OCI-LY7 (cell line): ENCODE data around the gene GNAL. TPM values are rescaled to one million over a fixed set of nuclear protein-coding genes. Genes with fewer than 3 reads are reported as not detected.

Experiments used
- BruUV-seq: library from RNA; stranded (reverse); fragments of 400-500 nt; replicated peaks from 2 replicates; lab custom pipeline; 2021; lab: Mats Ljungman, UMichigan
- CTCF ChIA-PET: fragments of 300-600 bp; sonication (Branson Sonifier 250); formaldehyde crosslinking; loops from one replicate; lab custom pipeline; 2022; ENCODE audit warnings: antibody characterized with exemption; ENCODE audit not compliant: unreplicated experiment; lab: Charles Lee
- POLR2A ChIA-PET: fragments of 300-600 bp; sonication (Branson Sonifier 250); formaldehyde crosslinking; loops from one replicate; lab custom pipeline; 2022; ENCODE audit warnings: antibody characterized with exemption; lab: Charles Lee
- DNase-seq: peaks from one replicate; pipeline ENCODE4 v3.0.0-alpha.2; 2015; ENCODE audit warnings: low spot score
- H2AFZ ChIP-seq: fragments of 200-600 bp; sonication (generic), shearing (Covaris generic); 2 replicates; pipeline ENCODE4 v1.6.1; 2014; ENCODE audit warnings: mild to moderate bottlenecking, antibody characterized with exemption, low read length, moderate library complexity
- H3K27ac ChIP-seq: fragments of 200-600 bp; sonication (generic); 2 replicates; pipeline ENCODE4 v1.5.1; 2014; ENCODE audit warnings: mixed run types, low read depth, mild to moderate bottlenecking, moderate library complexity, low read length, inconsistent platforms; ENCODE audit not compliant: poor library complexity, severe bottlenecking
- H3K36me3 ChIP-seq: fragments of 200-600 bp; sonication (generic); 2 replicates; pipeline ENCODE4 v1.6.1; 2014; ENCODE audit warnings: mild to moderate bottlenecking, antibody characterized with exemption, low read length, moderate library complexity, mixed read lengths; ENCODE audit not compliant: insufficient read depth
- H3K4me1 ChIP-seq: fragments of 200-600 bp; sonication (generic); 2 replicates; pipeline ENCODE4 v1.5.1; 2014; ENCODE audit warnings: mild to moderate bottlenecking, low read length; ENCODE audit not compliant: insufficient read depth, poor library complexity, severe bottlenecking
- H3K4me2 ChIP-seq: fragments of 200-600 bp; sonication (generic); 2 replicates; pipeline ENCODE4 v1.6.1; 2014; ENCODE audit warnings: mild to moderate bottlenecking, low read length
- H3K4me3 ChIP-seq: fragments of 200-600 bp; sonication (generic); 2 replicates; pipeline ENCODE4 v1.5.1; 2014; ENCODE audit warnings: mild to moderate bottlenecking, low read depth, low read length; ENCODE audit not compliant: poor library complexity, severe bottlenecking
- H3K79me2 ChIP-seq: fragments of 200-600 bp; sonication (generic); 2 replicates; pipeline ENCODE4 v1.6.1; 2016; ENCODE audit warnings: low read depth, mild to moderate bottlenecking, low read length, moderate library complexity, mixed read lengths; ENCODE audit not compliant: insufficient read depth
- H3K9me2 ChIP-seq: fragments of 200-600 bp; sonication (generic); 2 replicates; pipeline ENCODE4 v1.6.1; 2016; ENCODE audit warnings: mild to moderate bottlenecking, low read length, mixed read lengths; ENCODE audit not compliant: insufficient read depth
- H3K9me3 ChIP-seq: fragments of 200-600 bp; sonication (generic); 2 replicates; pipeline ENCODE4 v1.6.1; 2014; ENCODE audit warnings: mild to moderate bottlenecking, mixed run types, low read length, mixed read lengths
- H4K20me1 ChIP-seq: fragments of 200-600 bp; sonication (generic); 2 replicates; pipeline ENCODE4 v1.6.1; 2014; ENCODE audit warnings: mild to moderate bottlenecking, antibody characterized with exemption, low read length, moderate library complexity, mixed read lengths; ENCODE audit not compliant: insufficient read depth
- CTCF ChIP-seq: fragments of 200-600 bp; sonication (generic); conservative IDR thresholded peaks from 2 replicates; pipeline ENCODE4 v1.5.1; 2014; ENCODE audit warnings: mild to moderate bottlenecking, antibody characterized with exemption, low read length, moderate library complexity, mixed read lengths
- EZH2phosphoT487 ChIP-seq: fragments of 200-600 bp; sonication (generic); IDR thresholded peaks from 2 replicates; pipeline ENCODE4 v1.6.1; 2018; ENCODE audit warnings: low read depth, borderline replicate concordance, mild to moderate bottlenecking, mixed run types, antibody characterized with exemption, low read length, moderate library complexity, mixed read lengths
- intact Hi-C: fragments of 100-400 bp; cut with micrococcal nuclease; formaldehyde crosslinking; loops from one replicate; pipeline ENCODE4 v1.10.0; 2022; ENCODE audit not compliant: unreplicated experiment
- total RNA-seq, 2 experiments: library from RNA; depleted of rRNA in 1 of 2; stranded (reverse); fragments of >200 nt in 1 of 2; shearing (Covaris generic) in 1 of 2; gene quantifications; 2 replicates each; pipeline ENCODE4 v1.2.3, GENCODE V29; 2014 to 2022

Gene GNAL
- total RNA-seq, 2 experiments from 2014 or later: 0.03 to 0.25 TPM

- POLR2A ChIA-PET: no interaction called here
- intact Hi-C loops: no loop called here
- no TSS peak for BruUV-seq
Observed at GRCh38 chr18:11802158-11802557, 113.1 kb downstream of the GNAL start.

GRCh38 chr18:11802586-11802985 is 113.5 kb downstream of the GNAL start:
- BruUV-seq: no TSS peak
- Histone ChIP-seq H3K27ac (no peak overlapping the region), H4K20me1 (no peaks in the 10 kb centered on the region), H3K9me2 (no peaks in the 10 kb centered on the region), H3K9me3 (no peaks in the 10 kb centered on the region), H2AFZ (no peak overlapping the region), H3K36me3 (no peaks in the 10 kb centered on the region), H3K79me2 (no peaks in the 10 kb centered on the region), H3K4me3 (no peak overlapping the region), H3K4me1 (no peaks in the 10 kb centered on the region), H3K4me2 (no peak overlapping the region)
- ChIA-PET POLR2A (no interaction called here), CTCF (interaction anchor here (0.6 kb wide), 1 partner anchor 132 kb away, joined by 5 read pairs; no protein-coding TSS in a partner anchor)
- intact Hi-C loops: no loop called here
- TF ChIP-seq CTCF (no peak), EZH2phosphoT487 (no peak)
- no peak for DNase-seq

More at GRCh38 chr18:11802158-11802557, 113.1 kb downstream of the GNAL start:
- Histone ChIP-seq H2AFZ (no peak overlapping the region), H4K20me1 (no peaks in the 10 kb centered on the region), H3K4me3 (no peak overlapping the region), H3K4me2 (no peak overlapping the region), H3K36me3 (no peaks in the 10 kb centered on the region), H3K9me2 (no peaks in the 10 kb centered on the region), H3K9me3 (no peaks in the 10 kb centered on the region), H3K27ac (no peak overlapping the region), H3K79me2 (no peaks in the 10 kb centered on the region), H3K4me1 (no peaks in the 10 kb centered on the region)
- no peak for TF ChIP-seq EZH2phosphoT487
- TF ChIP-seq CTCF: no peak
- CTCF ChIA-PET: interaction anchor here (0.6 kb wide), 1 partner anchor 132 kb away, joined by 5 read pairs; no protein-coding TSS in a partner anchor
- DNase-seq: no peak

GRCh38 chr18:11807233-11807632 is 118.2 kb downstream of the GNAL start:
- TF ChIP-seq EZH2phosphoT487 (no peak), CTCF (no peak)
- DNase-seq: no peak
- Histone ChIP-seq H3K4me2 (no peak overlapping the region), H2AFZ (no peak overlapping the region), H3K4me3 (no peak overlapping the region), H3K9me2 (no peaks in the 10 kb centered on the region), H3K4me1 (no peaks in the 10 kb centered on the region), H3K9me3 (no peaks in the 10 kb centered on the region), H4K20me1 (no peaks in the 10 kb centered on the region), H3K36me3 (no peaks in the 10 kb centered on the region), H3K27ac (no peak overlapping the region), H3K79me2 (no peaks in the 10 kb centered on the region)
- BruUV-seq: no TSS peak
- intact Hi-C loops: no loop called here
- CTCF ChIA-PET: no interaction called here
- POLR2A ChIA-PET: interaction anchor here (0.6 to 1.0 kb wide), 2 partner anchors 10 to 18 kb away, joined by 3 read pairs; no protein-coding TSS in a partner anchor
